Common myeloid progenitor, CD34-positive (primary cell): ENCODE results near the gene KLF5.
"Not testable (repeated sequence)": the region's sequence is repeated elsewhere in the genome, so short reads cannot be mapped to it uniquely, and the experiment has no call there.

Source experiments
- CTCF ChIA-PET: fragments of 350-600 bp; sonication (Branson Sonifier 250); formaldehyde crosslinking; loops from one replicate; lab custom pipeline; 2021; ENCODE audit warnings: antibody characterized with exemption; lab: Charles Lee
- POLR2A ChIA-PET: fragments of 350-600 bp; sonication (Branson Sonifier 250); formaldehyde crosslinking; loops from one replicate; lab custom pipeline; 2021; ENCODE audit warnings: antibody characterized with exemption; lab: Charles Lee
- DNase-seq, 3 donors: peaks; one replicate each; pipeline versions ENCODE4 v3.0.0 to v3.0.0-alpha.2; 2013
- H3K27ac ChIP-seq, 2 experiments: 1 replicate in 1 of 2; 2 replicates in 1 of 2; pipeline ENCODE4 v1.7.0; 2013; ENCODE audit warnings: inconsistent platforms in 2 of 2, low read length in 2 of 2, mild to moderate bottlenecking in 2 of 2, low read depth in 1 of 2, moderate library complexity in 1 of 2; ENCODE audit not compliant: severe bottlenecking in 2 of 2, insufficient read depth in 1 of 2, poor library complexity in 1 of 2
- H3K27me3 ChIP-seq, 5 experiments: replicated peaks in 2 of 5; 1 replicate in 3 of 5; 2 replicates in 2 of 5; pipeline versions ENCODE4 v1.6.1 to v1.7.0; 2013; ENCODE audit warnings: low read length in 4 of 5, mild to moderate bottlenecking in 2 of 5, moderate library complexity in 2 of 5, inconsistent platforms in 1 of 5; ENCODE audit not compliant: insufficient read depth in 5 of 5, control insufficient read depth in 4 of 5
- H3K36me3 ChIP-seq, 4 experiments: 1 replicate in 2 of 4; 2 replicates in 2 of 4; pipeline versions ENCODE4 v1.6.1 to v1.7.0; 2013; ENCODE audit warnings: low read length in 3 of 4, control low read depth in 1 of 4, mild to moderate bottlenecking in 1 of 4; ENCODE audit not compliant: control insufficient read depth in 4 of 4, insufficient read depth in 4 of 4
- H3K4me1 ChIP-seq, 4 experiments: 1 replicate in 3 of 4; 2 replicates in 1 of 4; pipeline versions ENCODE4 v1.6.1 to v1.7.1; 2013; ENCODE audit warnings: low read length in 3 of 4, mild to moderate bottlenecking in 3 of 4, control low read depth in 1 of 4, inconsistent platforms in 1 of 4, moderate library complexity in 1 of 4; ENCODE audit not compliant: control insufficient read depth in 4 of 4, insufficient read depth in 4 of 4; ENCODE audit errors: control extremely low read depth in 1 of 4
- H3K4me3 ChIP-seq, 7 experiments: 1 replicate in 4 of 7; 2 replicates in 3 of 7; pipeline versions ENCODE4 v1.5.1 to v1.7.0; 2013; ENCODE audit warnings: mild to moderate bottlenecking in 7 of 7, low read length in 6 of 7, moderate library complexity in 6 of 7, inconsistent platforms in 2 of 7, low read depth in 2 of 7, control low read depth in 1 of 7; ENCODE audit not compliant: insufficient read depth in 4 of 7, control insufficient read depth in 1 of 7; ENCODE audit errors: extremely low read depth in 1 of 7
- H3K9me3 ChIP-seq, 5 experiments: 1 replicate in 4 of 5; 2 replicates in 1 of 5; pipeline versions ENCODE4 v1.6.1 to v1.7.1; 2013; ENCODE audit warnings: low read length in 4 of 5, mild to moderate bottlenecking in 2 of 5, inconsistent platforms in 1 of 5, low read depth in 1 of 5, moderate library complexity in 1 of 5; ENCODE audit not compliant: control insufficient read depth in 4 of 5, insufficient read depth in 2 of 5; ENCODE audit errors: control extremely low read depth in 1 of 5
- WGBS: methylation state at CpG from one replicate; pipeline ENCODE4 v1.1.5; 2013; ENCODE audit not compliant: insufficient coverage; 5-methylcytosine and 5-hydroxymethylcytosine counted together

Gene KLF5

DNA sequence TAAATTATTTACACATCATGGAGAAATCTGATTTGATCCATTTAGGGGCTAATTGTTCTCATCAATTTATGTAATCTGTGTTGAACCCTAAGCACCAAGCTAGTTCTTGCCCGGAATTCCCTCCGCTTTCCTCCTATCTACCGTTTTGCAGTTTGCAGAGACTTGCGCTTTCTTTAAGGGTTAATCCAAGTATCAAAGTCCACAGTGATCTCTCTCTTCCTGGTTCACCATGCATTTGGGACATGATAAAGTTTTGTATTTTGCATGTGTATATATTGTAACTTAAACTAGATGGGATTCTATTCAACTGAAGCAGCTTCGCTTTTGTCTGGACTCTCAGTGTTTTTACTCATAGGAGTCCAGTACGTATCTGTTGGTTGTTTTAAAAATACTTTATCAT lies 13.8 kb upstream of the KLF5 start:
- CTCF ChIA-PET = no interaction called here
- H3K27me3 ChIP-seq = no peaks in the 10 kb centered on the region
- H3K4me1 ChIP-seq = peaks cover 2 to 12% (median 5%) of the 10 kb centered on the region in 4 experiments
- POLR2A ChIA-PET = no interaction called here
- H3K27ac ChIP-seq = no peak overlapping the region
- no peak for DNase-seq
- H3K36me3 ChIP-seq = no peaks in the 10 kb centered on the region
- 92% methylated on average over 3 of the region's 6 CpGs for WGBS
- no peaks in the 10 kb centered on the region for H3K9me3 ChIP-seq
- H3K4me3 ChIP-seq = no peak overlapping the region

DNA sequence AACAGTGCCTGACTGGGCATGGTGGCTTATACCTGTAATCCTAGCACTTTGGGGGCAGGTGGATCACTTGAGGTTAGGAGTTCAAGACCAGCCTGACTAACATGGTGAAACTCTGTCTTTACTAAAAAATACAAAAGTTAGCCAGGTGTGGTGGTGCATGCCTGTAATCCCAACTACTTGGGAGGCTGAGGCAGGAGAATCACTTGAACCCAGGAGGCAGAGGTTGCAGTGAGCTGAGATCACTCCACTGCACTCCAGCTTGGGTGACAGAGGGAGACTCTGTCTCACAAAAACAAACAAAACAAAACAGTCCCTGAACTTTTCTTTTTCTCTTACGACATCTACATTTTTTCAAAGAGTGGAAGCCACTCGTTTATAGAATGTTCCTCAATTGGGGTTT lies 10.2 kb upstream of the KLF5 start:
- DNase-seq, H3K4me1 ChIP-seq, POLR2A ChIA-PET, H3K9me3 ChIP-seq, H3K27ac ChIP-seq, H3K27me3 ChIP-seq, H3K4me3 ChIP-seq, H3K36me3 ChIP-seq, CTCF ChIA-PET: not testable (repeated sequence)
- WGBS = no CpG with 5 or more reads among the region's 2 CpGs

DNA sequence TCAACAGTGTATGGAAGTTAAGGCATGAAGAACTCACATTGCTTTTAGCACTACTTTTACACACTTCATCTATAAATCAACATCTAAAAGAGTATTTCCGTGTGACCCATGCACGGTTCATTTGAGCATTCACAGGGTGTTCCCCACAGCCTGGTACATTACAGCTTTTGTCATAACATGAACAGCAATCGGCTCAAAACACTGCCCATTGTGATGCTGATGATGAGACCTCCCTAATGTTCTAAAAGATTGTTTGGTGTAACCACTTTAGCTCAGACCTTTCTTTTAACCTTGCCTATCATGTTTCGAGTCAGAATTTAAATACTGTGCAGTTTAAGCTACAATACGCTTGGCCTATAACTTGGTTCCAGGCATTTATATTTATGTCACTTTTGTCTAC lies 4.1 kb upstream of the KLF5 start:
- H3K27ac ChIP-seq = no peak overlapping the region
- H3K4me3 ChIP-seq = no peak overlapping the region
- ChIA-PET CTCF (no interaction called here), POLR2A (no interaction called here)
- H3K27me3 ChIP-seq = peaks cover 0 to 3% (median 0%) of the 10 kb centered on the region in 5 experiments
- DNase-seq = no peak
- H3K9me3 ChIP-seq = no peaks in the 10 kb centered on the region
- peaks cover 0 to 14% (median 7%) of the 10 kb centered on the region in 4 experiments for H3K4me1 ChIP-seq
- no peaks in the 10 kb centered on the region for H3K36me3 ChIP-seq
- WGBS = 62% methylated on average over 3 of the region's 5 CpGs

DNA sequence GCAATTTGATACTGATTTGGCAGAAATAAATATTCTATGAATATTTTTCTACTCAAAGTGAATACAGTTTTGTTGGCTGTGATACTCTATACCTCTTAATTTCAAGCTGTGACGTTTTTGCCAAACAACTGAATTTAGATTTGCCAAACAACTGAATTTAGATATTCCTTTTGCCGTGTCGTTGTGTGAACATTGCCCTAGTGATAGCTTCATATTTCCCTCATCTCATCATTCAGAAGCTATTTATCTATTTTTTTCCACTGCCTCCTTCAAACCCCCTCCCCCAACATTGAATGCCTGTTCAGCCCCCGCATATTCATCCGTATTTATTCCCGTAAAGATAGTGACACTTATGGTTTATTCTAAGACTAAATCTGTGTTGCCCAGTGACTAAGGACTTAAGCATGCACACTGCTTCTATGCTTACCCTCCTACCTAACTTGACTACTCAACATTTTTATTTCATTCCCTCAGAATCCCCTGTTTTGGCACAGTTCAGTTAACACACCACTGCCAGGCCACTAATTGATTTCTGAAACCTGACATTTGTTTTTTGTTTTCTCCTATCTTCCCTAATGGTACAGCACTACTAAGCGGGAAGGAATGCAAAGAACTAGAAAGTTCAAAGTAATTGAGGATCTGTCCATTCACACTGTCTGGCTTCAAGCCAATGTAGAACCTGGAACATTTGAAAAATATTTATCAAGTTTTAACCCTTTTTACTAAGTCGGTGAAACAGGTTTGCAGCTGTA lies 2.8 kb upstream of the KLF5 start:
- DNase-seq = no peak
- no peak overlapping the region for H3K4me3 ChIP-seq
- no peak overlapping the region for H3K27ac ChIP-seq
- no peaks in the 10 kb centered on the region for H3K9me3 ChIP-seq
- peaks cover 2 to 22% (median 13%) of the 10 kb centered on the region in 4 experiments for H3K4me1 ChIP-seq
- ChIA-PET CTCF (interaction anchor here (0.6 to 1.0 kb wide), 3 partner anchors 14 to 243 kb away, joined by 3 read pairs; no protein-coding TSS in a partner anchor), POLR2A (interaction anchor here (0.6 kb wide), 1 partner anchor 19 kb away, joined by 4 read pairs; no protein-coding TSS in a partner anchor)
- WGBS = 91% methylated on average over 7 of the region's 8 CpGs
- H3K27me3 ChIP-seq = peaks cover 0 to 3% (median 2%) of the 10 kb centered on the region in 5 experiments
- no peaks in the 10 kb centered on the region for H3K36me3 ChIP-seq

DNA sequence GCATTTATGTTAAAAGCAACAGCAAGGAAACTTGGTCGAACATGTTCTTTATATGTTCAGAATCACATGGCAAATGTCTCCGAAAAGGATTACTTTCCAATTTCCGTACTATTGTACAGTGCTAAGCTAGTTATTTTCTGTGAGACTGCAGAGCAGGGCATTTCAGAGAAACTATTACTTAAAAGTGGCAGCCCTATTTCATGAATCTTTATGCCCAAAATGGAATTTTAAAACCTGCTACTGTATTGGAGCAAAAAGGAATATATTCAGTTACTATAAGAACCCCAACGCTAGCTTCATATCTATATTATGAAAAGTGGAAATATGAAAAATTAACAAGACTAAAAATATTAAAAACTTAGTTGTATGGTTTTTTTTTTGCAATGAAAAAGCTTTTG lies 2.2 kb upstream of the KLF5 start:
- POLR2A ChIA-PET = no interaction called here

DNA sequence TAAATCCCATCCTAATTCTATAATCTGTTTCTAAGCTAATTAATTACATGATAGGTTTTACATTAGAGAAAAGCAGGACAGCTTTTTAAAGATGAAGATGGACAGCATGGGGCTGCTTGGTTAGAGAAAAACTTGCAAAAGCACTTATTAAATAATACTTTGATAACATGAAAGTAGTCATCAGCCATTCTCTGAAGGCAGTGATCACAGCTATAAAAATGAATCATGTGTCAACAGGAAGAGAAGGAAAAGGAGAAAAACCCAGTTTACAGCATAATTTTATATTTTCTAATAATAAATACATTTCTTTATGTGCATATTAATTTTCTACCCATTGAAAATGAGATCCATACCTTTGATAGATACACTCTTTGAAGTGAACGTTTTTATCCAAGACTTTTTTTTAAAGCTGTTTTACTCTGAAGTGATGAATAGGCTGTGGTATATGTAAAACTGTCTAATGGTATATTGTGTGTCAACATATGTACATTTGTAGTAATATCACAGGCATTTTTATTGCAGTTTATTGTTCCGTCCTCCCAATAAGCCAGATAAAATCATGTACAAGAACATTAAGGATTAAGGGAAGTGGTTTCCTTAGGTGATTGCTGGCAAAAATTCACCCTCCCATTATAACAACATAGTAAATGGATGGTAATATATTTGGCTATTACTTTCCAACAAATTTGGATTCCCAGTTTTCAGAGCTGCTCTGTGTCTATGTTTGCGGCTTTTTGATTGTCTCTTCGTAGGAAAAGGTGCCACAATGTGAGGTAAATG lies 1.3 kb upstream of the KLF5 start:
- Histone ChIP-seq H3K36me3 (peaks cover 0 to 3% (median 0%) of the 10 kb centered on the region in 4 experiments), H3K4me3 (no peak overlapping the region), H3K27ac (no peak overlapping the region), H3K4me1 (peaks cover 2 to 29% (median 13%) of the 10 kb centered on the region in 4 experiments), H3K27me3 (peaks cover 0 to 3% (median 2%) of the 10 kb centered on the region in 5 experiments), H3K9me3 (no peaks in the 10 kb centered on the region)
- CTCF ChIA-PET = interaction anchor here (0.6 to 3.4 kb wide), 4 partner anchors 14 to 24 kb away, joined by 3 to 16 read pairs (median 4); no protein-coding TSS in a partner anchor
- WGBS = 100% methylated on average over 2 of the region's 4 CpGs
- no peak for DNase-seq
- POLR2A ChIA-PET = no interaction called here

More for the DNA sequence above, 2.2 kb upstream of the KLF5 start:
- CTCF ChIA-PET = interaction anchor here (1.0 to 1.4 kb wide), 2 partner anchors 15 to 23 kb away, joined by 3 to 4 read pairs; no protein-coding TSS in a partner anchor
- WGBS = 100% methylated on average over 3 of the region's 4 CpGs
- no peak overlapping the region for H3K27ac ChIP-seq
- no peak for DNase-seq
- H3K9me3 ChIP-seq = no peaks in the 10 kb centered on the region
- H3K27me3 ChIP-seq = peaks cover 0 to 3% (median 2%) of the 10 kb centered on the region in 5 experiments
- H3K36me3 ChIP-seq = no peaks in the 10 kb centered on the region
- H3K4me3 ChIP-seq = no peak overlapping the region
- H3K4me1 ChIP-seq = peaks cover 2 to 26% (median 13%) of the 10 kb centered on the region in 4 experiments
